Dermis microvascular lymphatic vessel endothelial cell (primary cell): ENCODE data around the gene AGPS. TPM values are rescaled to one million over a fixed set of nuclear protein-coding genes. Genes with fewer than 3 reads are reported as not detected.
"Not testable (repeated sequence)": the region's sequence is repeated elsewhere in the genome, so short reads cannot be mapped to it uniquely, and the experiment has no call there.

ENCODE experiments used
- DNase-seq, 2 donors: peaks; one replicate each; pipeline versions ENCODE4 v3.0.0 to v3.0.0-alpha.2; 2010; ENCODE audit warnings: low read depth in 2 of 2
- total RNA-seq: library from RNA; depleted of rRNA; stranded (reverse); fragments of >200 nt; gene quantifications from 2 replicates; pipeline ENCODE4 v1.2.1, GENCODE V29; 2014

Gene AGPS
- total RNA-seq, 1 donor from 2014 or later, result 43.0 TPM

GRCh38 chr2:177467646-177468045 lies 75.1 kb downstream of the AGPS start:
- peak in 1 of 2 donors; percentile 46 for DNase-seq

GRCh38 chr2:177471990-177472389 lies 79.4 kb downstream of the AGPS start:
- DNase-seq, result no peak

DNA sequence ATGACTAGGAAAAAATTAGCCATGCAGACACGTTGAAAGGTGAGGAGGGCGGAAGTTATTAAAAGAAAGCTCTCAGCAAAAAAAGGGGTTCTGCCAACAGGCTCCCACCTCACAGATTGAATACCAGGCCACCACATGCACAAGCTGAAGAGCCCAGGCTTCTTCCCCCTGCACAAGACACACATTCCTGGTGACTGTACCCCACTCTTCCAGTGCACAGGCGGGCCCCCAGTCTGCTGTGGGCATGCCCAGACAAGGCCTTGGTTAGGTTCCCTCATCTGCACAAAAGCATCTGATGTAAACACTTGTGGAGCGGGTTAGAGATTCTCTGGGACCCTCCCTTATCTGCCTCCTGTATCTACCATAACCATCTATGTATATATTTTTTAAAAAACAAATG lies 81.7 kb downstream of the AGPS start:
- no peak for DNase-seq

GRCh38 chr2:177474998-177475397 lies 82.4 kb downstream of the AGPS start:
- DNase-seq, result peak in 1 of 2 donors; percentile 66

DNA sequence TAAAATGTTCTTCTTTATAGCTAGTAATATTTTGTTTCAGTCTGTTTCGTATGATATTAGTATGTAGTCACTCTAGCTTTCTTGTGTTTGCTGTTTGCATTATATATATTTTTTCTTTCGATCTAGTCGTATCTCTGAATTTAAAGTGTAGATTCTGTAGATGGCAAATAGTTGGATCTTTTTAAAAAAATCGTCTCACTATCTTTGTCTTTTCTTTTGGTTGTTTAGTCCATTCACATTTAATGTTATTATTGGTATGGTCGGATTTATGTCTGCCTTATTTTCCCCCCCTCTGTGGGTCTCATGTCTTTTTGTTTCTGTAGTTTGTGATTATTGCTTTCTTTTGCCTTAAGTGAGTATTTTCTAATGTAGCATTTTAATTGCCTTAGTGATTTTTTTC lies 84.3 kb downstream of the AGPS start:
- no peak for DNase-seq

DNA sequence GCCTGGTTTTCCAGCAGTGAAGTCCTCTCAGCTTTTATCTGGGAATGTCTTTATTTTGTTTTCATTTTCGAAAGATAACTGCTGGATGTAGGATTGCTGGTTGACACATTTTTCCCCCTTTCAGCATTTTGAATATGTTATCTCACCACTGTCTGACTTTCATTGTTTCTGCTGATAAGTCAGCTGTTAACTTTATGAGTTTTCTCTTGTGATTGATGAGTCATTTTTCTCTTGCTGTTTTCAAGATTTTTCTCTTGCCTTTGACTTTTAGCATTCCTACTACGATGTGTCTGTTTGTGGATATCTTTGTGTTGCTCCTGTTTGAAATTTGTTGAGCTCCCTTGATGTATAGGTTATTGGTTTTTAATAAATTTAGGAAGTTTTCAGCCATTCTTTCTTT lies 85.5 kb downstream of the AGPS start:
- DNase-seq, result peak in 1 of 2 donors; percentile 4

DNA sequence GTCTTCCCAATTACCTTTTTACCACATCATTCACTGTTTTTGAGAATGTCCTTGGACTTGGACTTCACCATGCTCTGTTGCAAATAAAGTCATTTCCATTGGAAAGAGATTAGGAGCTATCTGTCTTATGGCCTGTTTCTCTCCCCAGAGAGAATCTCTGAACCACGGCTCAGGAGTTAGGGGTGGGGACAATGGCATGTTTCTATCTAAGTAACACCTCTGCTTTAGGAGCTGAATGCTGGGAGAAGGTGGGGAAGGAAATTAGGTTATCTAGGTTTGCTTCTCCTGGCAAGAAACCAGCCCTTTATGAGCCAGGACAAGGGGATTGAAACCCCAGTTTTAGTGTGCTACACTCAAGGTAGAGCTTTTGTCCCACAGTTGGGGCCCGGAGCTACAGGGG lies 86.3 kb downstream of the AGPS start:
- DNase-seq, result no peak

- no peak for DNase-seq
These were observed 89.6 kb downstream of the AGPS start for GRCh38 chr2:177482195-177482594.

GRCh38 chr2:177483531-177483930 lies 91.0 kb downstream of the AGPS start:
- no peak for DNase-seq

DNA sequence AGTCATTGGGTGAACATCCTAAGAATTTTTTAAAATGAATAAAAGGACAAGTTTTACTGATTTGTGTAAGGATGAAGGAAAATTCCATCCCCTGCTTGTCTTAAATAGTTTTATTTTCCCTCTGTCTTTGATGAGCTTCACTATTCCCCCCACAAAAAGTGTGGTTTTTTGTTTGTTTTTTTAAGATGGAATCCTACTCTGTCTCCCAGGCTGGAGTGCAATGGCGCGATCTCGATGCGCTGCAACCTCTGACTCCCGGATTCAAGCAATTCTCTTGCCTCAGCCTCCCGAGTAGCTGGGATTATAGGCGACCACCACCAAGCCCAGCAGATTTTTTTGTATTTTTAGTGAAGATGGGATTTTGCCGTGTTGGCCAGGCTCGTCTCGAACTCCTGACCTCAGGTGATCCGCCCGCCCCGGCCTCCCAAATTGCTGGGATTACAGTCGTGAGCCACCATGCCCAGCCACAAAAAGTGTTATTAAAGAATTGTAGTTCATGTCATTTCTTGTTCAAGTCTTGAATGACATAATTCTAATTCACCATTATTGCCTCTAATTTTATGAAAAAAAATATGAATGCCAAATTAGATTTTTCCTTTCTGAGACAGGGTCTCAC lies 91.7 kb downstream of the AGPS start:
- no peak for DNase-seq

GRCh38 chr2:177485657-177486056 lies 93.1 kb downstream of the AGPS start:
- DNase-seq, result not testable (repeated sequence)

- DNase-seq, result peak; percentile 40 to 52
These were observed 97.2 kb downstream of the AGPS start for GRCh38 chr2:177489719-177490301.

DNA sequence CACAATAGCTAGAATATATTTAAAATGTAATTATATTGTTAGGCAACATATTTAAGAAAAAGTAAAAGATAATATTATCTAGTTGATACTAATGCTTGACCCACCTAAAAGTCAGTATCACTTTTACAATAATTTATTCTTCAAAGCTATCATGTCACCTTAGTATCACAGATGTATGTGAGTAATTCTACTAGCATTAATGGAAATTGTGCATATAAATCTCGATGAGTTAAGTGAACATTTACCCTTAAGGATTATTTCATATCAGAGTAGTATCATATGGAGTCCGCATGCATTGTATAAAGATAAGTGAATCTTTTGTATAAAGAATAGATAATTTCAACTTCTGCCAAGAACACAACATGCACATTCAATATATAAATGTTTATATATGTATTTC lies 103.4 kb downstream of the AGPS start:
- DNase-seq, result no peak

DNA sequence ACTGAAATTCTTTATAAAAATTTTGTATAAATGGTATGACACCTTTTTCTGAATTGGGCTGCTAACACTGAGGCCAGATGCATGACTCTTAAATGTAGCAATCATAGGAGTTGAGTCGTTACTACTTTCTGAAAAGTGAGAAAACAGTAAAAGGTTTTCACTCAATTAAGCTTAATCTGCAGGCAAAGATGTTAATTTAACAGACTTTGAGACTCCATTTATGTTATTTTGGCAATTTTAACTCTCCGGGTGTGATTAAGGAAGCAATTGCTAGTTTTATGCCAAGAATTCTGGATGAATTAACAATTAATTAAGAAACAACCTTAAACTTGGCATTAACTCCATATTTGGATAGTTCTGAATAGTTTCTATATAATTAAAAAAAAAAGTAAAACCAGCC lies 104.3 kb downstream of the AGPS start:
- no peak for DNase-seq

GRCh38 chr2:177501186-177501585 lies 108.6 kb downstream of the AGPS start:
- DNase-seq, result peak in 1 of 2 donors; percentile 2

- no peak for DNase-seq
These were observed 113.9 kb downstream of the AGPS start for GRCh38 chr2:177506505-177506904.

- DNase-seq, result no peak
These were observed 114.4 kb downstream of the AGPS start for GRCh38 chr2:177506998-177507397.

GRCh38 chr2:177516824-177517544 lies 124.4 kb downstream of the AGPS start:
- no peak for DNase-seq

DNA sequence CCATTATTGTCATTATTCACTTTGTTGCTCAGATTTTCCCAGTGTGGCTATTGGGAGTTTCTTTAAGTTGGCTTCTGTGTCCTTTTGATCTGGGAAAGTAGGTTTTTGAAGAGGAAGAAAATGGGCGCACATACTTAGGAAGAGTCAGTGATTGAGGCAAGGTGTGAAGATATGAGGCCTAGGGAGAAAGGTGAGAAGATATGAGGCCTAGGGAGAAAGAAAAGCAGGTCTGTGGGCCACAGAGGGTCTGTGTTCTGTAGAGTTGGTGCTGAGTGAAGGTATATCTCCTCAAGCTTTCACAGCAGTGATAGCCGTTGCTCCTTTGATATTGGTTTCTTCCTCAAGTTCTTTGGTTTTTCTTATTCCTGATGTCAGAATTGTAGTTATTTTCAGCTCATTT lies 126.2 kb downstream of the AGPS start:
- no peak for DNase-seq

DNA sequence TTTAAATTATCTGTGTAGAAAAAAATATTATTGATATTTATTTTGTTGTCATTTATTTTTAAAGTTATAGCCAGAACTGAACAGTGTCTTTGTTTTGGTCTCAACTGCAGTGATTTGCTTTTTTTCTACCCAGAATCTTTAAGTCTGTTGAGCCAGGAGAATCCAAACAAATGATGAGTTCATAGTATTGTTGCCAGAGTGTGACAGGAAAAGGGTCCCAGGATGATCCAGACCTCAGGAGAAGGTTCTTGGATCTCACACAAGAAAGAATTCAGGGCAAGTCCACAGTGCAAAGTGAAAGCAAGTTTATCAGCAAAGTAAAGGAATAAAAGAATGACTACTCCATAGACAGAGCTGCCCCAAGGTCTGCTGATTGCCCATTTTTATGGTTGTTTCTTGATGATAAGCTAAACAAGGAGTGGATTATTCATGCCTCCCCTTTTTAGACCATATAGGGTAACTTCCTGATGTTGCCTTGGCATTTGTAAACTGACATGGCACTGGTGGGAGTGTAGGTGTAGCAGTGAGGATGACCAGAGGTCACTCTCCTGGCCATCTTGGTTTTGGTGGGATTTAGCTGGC lies 127.1 kb downstream of the AGPS start:
- no peak for DNase-seq

DNA sequence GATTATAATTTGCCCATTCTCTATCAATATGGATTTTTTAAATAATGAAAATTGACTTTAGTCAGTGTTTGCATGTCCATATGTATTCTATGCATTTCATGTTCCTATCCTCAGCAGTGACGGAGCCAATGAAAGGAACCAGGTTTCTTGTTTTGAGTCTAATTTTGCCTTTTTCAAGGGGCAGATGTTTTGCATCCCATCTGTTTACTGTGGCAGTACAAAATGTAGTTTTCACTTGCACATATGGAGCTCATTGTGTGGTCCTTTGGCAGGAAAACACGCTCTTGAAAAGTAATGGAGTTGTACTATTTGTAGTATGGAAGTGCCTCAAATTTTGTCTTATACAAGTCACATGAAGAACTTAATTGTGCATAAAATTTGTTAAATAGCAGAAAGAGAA lies 127.8 kb downstream of the AGPS start:
- no peak for DNase-seq

- no peak for DNase-seq
These were observed 131.2 kb downstream of the AGPS start for GRCh38 chr2:177523781-177524180.
